Pancreas (tissue), 10 donors: Measurements from ENCODE around the gene SAMM50. TPM values are rescaled to one million over a fixed set of nuclear protein-coding genes. Genes with fewer than 3 reads are reported as not detected.

Source experiments
- ATAC-seq, 4 donors: fragments of 200-7000 bp; cut with Tn5 transposase; one replicate each; pipeline versions ENCODE4 v1.8.0 to v1.9.1; 2020; ENCODE audit warnings: mild to moderate bottlenecking in 4 of 4, moderate library complexity in 4 of 4
- DNase-seq, 6 donors: peaks; one replicate each; pipeline ENCODE4 v3.0.0-alpha.2; 2020
- FAIRE-seq: peaks from 2 replicates; lab custom pipeline; 2012; peaks lifted over from hg19 to GRCh38; lab: Jason Lieb, UNC
- H3K27ac ChIP-seq, 4 donors: fragments of 200-600 bp; sonication (generic); 1 replicate in 3 of 4; 2 replicates in 1 of 4; pipeline versions ENCODE4 v1.5.0 to v1.8.0; 2020
- H3K27me3 ChIP-seq, 4 donors: fragments of 200-600 bp; one replicate each; pipeline ENCODE4 v1.8.0; 2021
- H3K36me3 ChIP-seq, 3 donors: fragments of 200-600 bp; sonication (generic) in 1 of 3; one replicate each; pipeline versions ENCODE4 v1.5.0 to v1.8.0; 2020 to 2021
- H3K4me1 ChIP-seq, 3 donors: fragments of 200-600 bp; one replicate each; pipeline ENCODE4 v1.8.0; 2021
- H3K4me3 ChIP-seq, 4 donors: fragments of 200-600 bp; sonication (generic) in 2 of 4; one replicate each; pipeline versions ENCODE4 v1.5.0 to v1.8.0; 2020 to 2021
- H3K9me3 ChIP-seq, 4 donors: fragments of 200-600 bp; one replicate each; pipeline ENCODE4 v1.8.0; 2021
- CTCF ChIP-seq, 4 donors: fragments of 200-600 bp; sonication (generic) in 3 of 4; IDR thresholded peaks; one replicate each; pipeline versions ENCODE4 v1.5.0 to v1.8.0; 2021; ENCODE audit warnings: antibody characterized with exemption in 4 of 4
- WGBS, 2 donors: extraction: QIAGEN DNeasy Blood & Tissue Kit; methylation state at CpG; one replicate each; pipeline ENCODE4 v1.1.7; 2013; 5-methylcytosine and 5-hydroxymethylcytosine counted together
- intact Hi-C, 3 donors: fragments of 100-400 bp; cut with DNase I; formaldehyde crosslinking; loops; one replicate each; pipeline versions ENCODE4 v1.11.1 to v1.14.2; 2022
- polyA plus RNA-seq, 2 donors: library from polyadenylated mRNA; stranded (reverse); fragments of 200-250 nt; gene quantifications; one replicate each; pipeline ENCODE4 v1.2.3, GENCODE V29; 2013
- total RNA-seq, 6 donors: library from RNA; stranded (reverse); fragmentation: NEBNext Ultra II Directional in 4 of 6; extraction: Animal tissue kit (Norgen Biotek cat#: 25700) in 4 of 6; gene quantifications; one replicate each; pipeline versions ENCODE4 v1.2.1 to v1.2.4, GENCODE V29; 2021 to 2023
- donor health status: healthy with polysubstance abuse.
- donor health status: DM: no; HTN: no; CAD: no; lungs with moderate emphysema.
- donor health status: DM: no; HTN: no; CAD: no.
- donor health status: control.
- donor health status: control.
- donor health status: Bipolar disorder and iron deficiency.
- donor health status: DM: yes; HTN: yes; CAD: no.
- donor health status: DM: no; HTN: no; CAD: no.
- donor health status: DM: no; HTN: no; CAD: no.
- donor health status: DM: yes; HTN: yes; CAD: no.

SAMM50 gene
- total and polyA plus RNA-seq, 8 donors: 9.1 to 24.4 (median 17.5) TPM

GRCh38 chr22:44039566-44040171 lies 84.4 kb downstream of the SAMM50 start:
- no peaks in the 10 kb centered on the region for H3K27me3 ChIP-seq
- FAIRE-seq (no peak), ATAC-seq (no peak), DNase-seq (no peak)
- no peak overlapping the region for H3K27ac ChIP-seq
- WGBS, 2 donors: 87 to 96% methylated on average over 8 of the region's 8 CpGs
- no peaks in the 10 kb centered on the region for H3K4me1 ChIP-seq
- H3K36me3 ChIP-seq: no peaks in the 10 kb centered on the region
- intact Hi-C loops: no loop called here
- H3K9me3 ChIP-seq: no peaks in the 10 kb centered on the region
- H3K4me3 ChIP-seq: no peak overlapping the region
- no peak for TF ChIP-seq CTCF (IDR thresholded peaks at IDR 0.05)

- no peaks in the 10 kb centered on the region for H3K9me3 ChIP-seq
Observed at GRCh38 chr22:44042249-44043218, 87.3 kb downstream of the SAMM50 start.

GRCh38 chr22:44045145-44045544 lies 89.9 kb downstream of the SAMM50 start:
- Histone ChIP-seq H3K27me3 (no peaks in the 10 kb centered on the region), H3K4me3 (no peak overlapping the region), H3K27ac (no peak overlapping the region), H3K4me1 (no peaks in the 10 kb centered on the region), H3K36me3 (no peaks in the 10 kb centered on the region), H3K9me3 (no peaks in the 10 kb centered on the region)
- ATAC-seq: no peak
- no peak for FAIRE-seq
- no peak for TF ChIP-seq CTCF (IDR thresholded peaks at IDR 0.05)
- no peak for DNase-seq
- WGBS, 2 donors: 95 to 100% methylated on average over 1 of the region's 1 CpG
- intact Hi-C loops: no loop called here

More at GRCh38 chr22:44042249-44043218, 87.3 kb downstream of the SAMM50 start:
- ATAC-seq (no peak), DNase-seq (no peak), FAIRE-seq (no peak)
- intact Hi-C loops: no loop called here
- H3K27ac ChIP-seq: no peak overlapping the region
- no peaks in the 10 kb centered on the region for H3K4me1 ChIP-seq
- H3K27me3 ChIP-seq: no peaks in the 10 kb centered on the region
- WGBS, 2 donors: 79 to 80% methylated on average over 17 to 20 of the region's 20 CpGs
- no peaks in the 10 kb centered on the region for H3K36me3 ChIP-seq
- TF ChIP-seq CTCF (IDR thresholded peaks at IDR 0.05): no peak
- no peak overlapping the region for H3K4me3 ChIP-seq

Other genes with a start within 250 kb of the SAMM50 start
- gene EFCAB6, start 143.1 kb upstream of the SAMM50 start, total RNA-seq: 1 to 10 TPM; 1.6 to 3.4 (median 2.2) TPM
- 1 to 10 TPM; 1.7 to 3.2 TPM for gene EFCAB6, start 143.1 kb upstream of the SAMM50 start, polyA plus RNA-seq
- under 1 TPM in 5 of 6 donors, not detected in 1; 0.09 to 0.47 (median 0.25) TPM for gene SULT4A1, start 92.9 kb upstream of the SAMM50 start, total RNA-seq
- gene SULT4A1, start 92.9 kb upstream of the SAMM50 start, polyA plus RNA-seq: 1 to 10 TPM; 1.1 to 5.4 TPM
- gene PNPLA5, start 63.4 kb upstream of the SAMM50 start, total RNA-seq: not detected
- gene PNPLA5, start 63.4 kb upstream of the SAMM50 start, polyA plus RNA-seq: not detected
- under 1 TPM in 4 of 6 donors, not detected in 2; 0.16 to 0.70 (median 0.26) TPM for gene PNPLA3, start 31.6 kb upstream of the SAMM50 start, total RNA-seq
- under 1 TPM; 0.07 to 0.19 TPM for gene PNPLA3, start 31.6 kb upstream of the SAMM50 start, polyA plus RNA-seq
- gene PARVB, start 68.9 kb downstream of the SAMM50 start, total RNA-seq: 10 to 100 TPM in 4 of 6 donors, 1 to 10 TPM in 2; 3.8 to 14.3 (median 10.4) TPM
- gene PARVB, start 68.9 kb downstream of the SAMM50 start, polyA plus RNA-seq: 10 to 100 TPM in 1 of 2 donors, 1 to 10 TPM in 1; 9.2 to 27.3 TPM
- gene PARVG, start 225.5 kb downstream of the SAMM50 start, total RNA-seq: 10 to 100 TPM in 1 of 6 donors, 1 to 10 TPM in 5; 1.1 to 17.0 (median 2.4) TPM
- 1 to 10 TPM; 3.1 to 8.1 TPM for gene PARVG, start 225.5 kb downstream of the SAMM50 start, polyA plus RNA-seq